ENCODE data around the gene FHAD1.

FHAD1 gene

GRCh38 chr1:15283526-15283925 is 36.5 kb downstream of the FHAD1 start:
- peaks cover 6% of the 10 kb centered on the region for H3K4me1 ChIP-seq (ENCODE audit: control insufficient read depth, insufficient read depth, low read depth, low read length)
- H3K27ac ChIP-seq (ENCODE audit: low read length, poor library complexity, severe bottlenecking), result no peak overlapping the region
- peaks cover 5 to 36% of the 10 kb centered on the region in 2 experiments for H3K27me3 ChIP-seq (ENCODE audit: control insufficient read depth in 1 of 2, insufficient read depth in 1 of 2, low read length in 2 of 2)
- H2AK5ac ChIP-seq (ENCODE audit: low read length, severe bottlenecking), result no peak overlapping the region
- H3K4ac ChIP-seq (ENCODE audit: low read depth in 1 of 2, low read length in 2 of 2), result no peak overlapping the region
- H3K4me2 ChIP-seq (ENCODE audit: low read length, poor library complexity, severe bottlenecking), result no peak overlapping the region
- no peak overlapping the region for H2BK15ac ChIP-seq (ENCODE audit: low read depth, poor library complexity, severe bottlenecking)
- H4K8ac ChIP-seq (ENCODE audit: low read length), result no peak overlapping the region
- no peak overlapping the region for H2AFZ ChIP-seq (ENCODE audit: low read depth, low read length)
- no peak overlapping the region for H3K9ac ChIP-seq (ENCODE audit: low read length)
- no peaks in the 10 kb centered on the region for H3K79me1 ChIP-seq (replicated peaks; ENCODE audit: low read length, poor library complexity, severe bottlenecking)
- peak overlapping the region in 1 of 2 experiments; percentile 32 for H3K14ac ChIP-seq (ENCODE audit: low read length in 2 of 2)
- no peak for DNase-seq
- no peak overlapping the region for H2BK120ac ChIP-seq (ENCODE audit: low read depth, low read length)
- H3K9me3 ChIP-seq (ENCODE audit: control insufficient read depth, low read length), result no peaks in the 10 kb centered on the region
- no peak overlapping the region for H3K23ac ChIP-seq (ENCODE audit: low read length in 2 of 2)
- WGBS, result 77% methylated on average over 2 of the region's 2 CpGs
- no peak overlapping the region for H2BK5ac ChIP-seq (ENCODE audit: low read depth, low read length, poor library complexity, severe bottlenecking)
- no peak overlapping the region for H3K4me3 ChIP-seq (ENCODE audit: insufficient read depth in 1 of 2, low read depth in 1 of 2, low read length in 2 of 2)
- H2BK12ac ChIP-seq (ENCODE audit: low read length in 2 of 2), result no peak overlapping the region
- H3K18ac ChIP-seq (ENCODE audit: low read depth in 1 of 2, low read length in 2 of 2), result no peak overlapping the region
- H3K36me3 ChIP-seq (ENCODE audit: control insufficient read depth in 1 of 2, insufficient read depth in 2 of 2, low read depth in 1 of 2, low read length in 2 of 2), result no peaks in the 10 kb centered on the region
- no peak overlapping the region for H4K91ac ChIP-seq (ENCODE audit: low read length)

- WGBS, result 92% methylated on average over 4 of the region's 4 CpGs
- no peaks in the 10 kb centered on the region for H3K9me3 ChIP-seq (ENCODE audit: control insufficient read depth, low read length)
- no peak overlapping the region for H3K4me2 ChIP-seq (ENCODE audit: low read length, poor library complexity, severe bottlenecking)
These were observed 39.4 kb downstream of the FHAD1 start for GRCh38 chr1:15286452-15286851.

GRCh38 chr1:15287035-15287979 is 40.3 kb downstream of the FHAD1 start:
- no peaks in the 10 kb centered on the region for H3K36me3 ChIP-seq (ENCODE audit: control insufficient read depth in 1 of 2, insufficient read depth in 2 of 2, low read depth in 1 of 2, low read length in 2 of 2)
- H3K27ac ChIP-seq (ENCODE audit: low read length, poor library complexity, severe bottlenecking), result no peak overlapping the region
- no peak overlapping the region for H2AK5ac ChIP-seq (ENCODE audit: low read length, severe bottlenecking)
- H2AFZ ChIP-seq (ENCODE audit: low read depth, low read length), result no peak overlapping the region
- H3K4me3 ChIP-seq (ENCODE audit: insufficient read depth in 1 of 2, low read depth in 1 of 2, low read length in 2 of 2), result no peak overlapping the region
- no peak overlapping the region for H4K8ac ChIP-seq (ENCODE audit: low read length)
- WGBS, result 73% methylated on average over 8 of the region's 9 CpGs
- no peaks in the 10 kb centered on the region for H3K79me1 ChIP-seq (replicated peaks; ENCODE audit: low read length, poor library complexity, severe bottlenecking)
- H2BK15ac ChIP-seq (ENCODE audit: low read depth, poor library complexity, severe bottlenecking), result no peak overlapping the region
- no peak overlapping the region for H4K91ac ChIP-seq (ENCODE audit: low read length)
- H3K9me3 ChIP-seq (ENCODE audit: control insufficient read depth, low read length), result no peaks in the 10 kb centered on the region
- H3K4me2 ChIP-seq (ENCODE audit: low read length, poor library complexity, severe bottlenecking), result no peak overlapping the region
- no peak for DNase-seq
- no peak overlapping the region for H3K4ac ChIP-seq (ENCODE audit: low read depth in 1 of 2, low read length in 2 of 2)
- peaks cover 6% of the 10 kb centered on the region for H3K4me1 ChIP-seq (ENCODE audit: control insufficient read depth, insufficient read depth, low read depth, low read length)
- no peak overlapping the region for H3K23ac ChIP-seq (ENCODE audit: low read length in 2 of 2)
- H2BK5ac ChIP-seq (ENCODE audit: low read depth, low read length, poor library complexity, severe bottlenecking), result no peak overlapping the region
- no peak overlapping the region for H2BK120ac ChIP-seq (ENCODE audit: low read depth, low read length)
- H3K9ac ChIP-seq (ENCODE audit: low read length), result no peak overlapping the region
- H2BK12ac ChIP-seq (ENCODE audit: low read length in 2 of 2), result no peak overlapping the region
- no peak overlapping the region for H3K18ac ChIP-seq (ENCODE audit: low read depth in 1 of 2, low read length in 2 of 2)
- no peak overlapping the region for H3K14ac ChIP-seq (ENCODE audit: low read length in 2 of 2)
- peaks cover 5 to 22% of the 10 kb centered on the region in 2 experiments for H3K27me3 ChIP-seq (ENCODE audit: control insufficient read depth in 1 of 2, insufficient read depth in 1 of 2, low read length in 2 of 2)

More at GRCh38 chr1:15286452-15286851, 39.4 kb downstream of the FHAD1 start:
- Histone ChIP-seq H2BK5ac (ENCODE audit: low read depth, low read length, poor library complexity, severe bottlenecking) (no peak overlapping the region), H4K8ac (ENCODE audit: low read length) (no peak overlapping the region), H3K23ac (ENCODE audit: low read length in 2 of 2) (no peak overlapping the region), H2AFZ (ENCODE audit: low read depth, low read length) (no peak overlapping the region), H3K4me1 (ENCODE audit: control insufficient read depth, insufficient read depth, low read depth, low read length) (peaks cover 6% of the 10 kb centered on the region), H3K14ac (ENCODE audit: low read length in 2 of 2) (no peak overlapping the region), H4K91ac (ENCODE audit: low read length) (no peak overlapping the region), H3K79me1 (replicated peaks; ENCODE audit: low read length, poor library complexity, severe bottlenecking) (no peaks in the 10 kb centered on the region), H3K27me3 (ENCODE audit: control insufficient read depth in 1 of 2, insufficient read depth in 1 of 2, low read length in 2 of 2) (peaks cover 5 to 21% of the 10 kb centered on the region in 2 experiments), H2BK120ac (ENCODE audit: low read depth, low read length) (no peak overlapping the region), H3K36me3 (ENCODE audit: control insufficient read depth in 1 of 2, insufficient read depth in 2 of 2, low read depth in 1 of 2, low read length in 2 of 2) (no peaks in the 10 kb centered on the region), H3K9ac (ENCODE audit: low read length) (no peak overlapping the region), H3K27ac (ENCODE audit: low read length, poor library complexity, severe bottlenecking) (no peak overlapping the region), H3K4ac (ENCODE audit: low read depth in 1 of 2, low read length in 2 of 2) (no peak overlapping the region), H2BK15ac (ENCODE audit: low read depth, poor library complexity, severe bottlenecking) (no peak overlapping the region), H2BK12ac (ENCODE audit: low read length in 2 of 2) (no peak overlapping the region), H3K4me3 (ENCODE audit: insufficient read depth in 1 of 2, low read depth in 1 of 2, low read length in 2 of 2) (no peak overlapping the region), H2AK5ac (ENCODE audit: low read length, severe bottlenecking) (no peak overlapping the region), H3K18ac (ENCODE audit: low read depth in 1 of 2, low read length in 2 of 2) (no peak overlapping the region)
- no peak for DNase-seq

- Histone ChIP-seq H3K14ac (ENCODE audit: low read length in 2 of 2) (no peak overlapping the region), H3K23ac (ENCODE audit: low read length in 2 of 2) (no peak overlapping the region), H4K8ac (ENCODE audit: low read length) (peak overlapping the region; percentile 20)
These were observed 41.3 kb downstream of the FHAD1 start for GRCh38 chr1:15288173-15288926.

More at GRCh38 chr1:15288173-15288926, 41.3 kb downstream of the FHAD1 start:
- Histone ChIP-seq H3K9ac (ENCODE audit: low read length) (no peak overlapping the region), H2BK5ac (ENCODE audit: low read depth, low read length, poor library complexity, severe bottlenecking) (no peak overlapping the region), H2BK15ac (ENCODE audit: low read depth, poor library complexity, severe bottlenecking) (no peak overlapping the region), H3K79me1 (replicated peaks; ENCODE audit: low read length, poor library complexity, severe bottlenecking) (no peaks in the 10 kb centered on the region), H3K27ac (ENCODE audit: low read length, poor library complexity, severe bottlenecking) (no peak overlapping the region), H3K4me2 (ENCODE audit: low read length, poor library complexity, severe bottlenecking) (no peak overlapping the region), H2BK120ac (ENCODE audit: low read depth, low read length) (no peak overlapping the region), H3K4ac (ENCODE audit: low read depth in 1 of 2, low read length in 2 of 2) (no peak overlapping the region), H3K9me3 (ENCODE audit: control insufficient read depth, low read length) (no peaks in the 10 kb centered on the region), H2AFZ (ENCODE audit: low read depth, low read length) (no peak overlapping the region), H2AK5ac (ENCODE audit: low read length, severe bottlenecking) (no peak overlapping the region), H3K27me3 (ENCODE audit: control insufficient read depth in 1 of 2, insufficient read depth in 1 of 2, low read length in 2 of 2) (peaks cover 5 to 22% of the 10 kb centered on the region in 2 experiments), H3K18ac (ENCODE audit: low read depth in 1 of 2, low read length in 2 of 2) (no peak overlapping the region), H3K4me3 (ENCODE audit: insufficient read depth in 1 of 2, low read depth in 1 of 2, low read length in 2 of 2) (no peak overlapping the region), H3K36me3 (ENCODE audit: control insufficient read depth in 1 of 2, insufficient read depth in 2 of 2, low read depth in 1 of 2, low read length in 2 of 2) (no peaks in the 10 kb centered on the region), H3K4me1 (ENCODE audit: control insufficient read depth, insufficient read depth, low read depth, low read length) (peaks cover 2% of the 10 kb centered on the region), H2BK12ac (ENCODE audit: low read length in 2 of 2) (no peak overlapping the region), H4K91ac (ENCODE audit: low read length) (no peak overlapping the region)
- WGBS, result 90% methylated on average over 10 of the region's 10 CpGs
- DNase-seq, result no peak

All from mesenchymal stem cell (in vitro differentiated cells and primary cell).